Neural progenitor cell (in vitro differentiated cells): ENCODE results near the gene DNAJB5. TPM values are rescaled to one million over a fixed set of nuclear protein-coding genes. Genes with fewer than 3 reads are reported as not detected.

Source experiments
- DNase-seq: peaks from one replicate; pipeline ENCODE4 v3.0.0-alpha.2; 2016; ENCODE audit warnings: low spot score
- H2AFZ ChIP-seq: fragments of 200-600 bp; sonication (generic); replicated peaks from 2 replicates; pipeline ENCODE4 v1.6.1; 2016; ENCODE audit warnings: antibody characterized with exemption
- H3F3A ChIP-seq: fragments of 200-600 bp; sonication (generic); 2 replicates; pipeline ENCODE4 v1.6.1; 2016; ENCODE audit warnings: antibody characterized with exemption, low read depth
- H3K27ac ChIP-seq: fragments of 200-600 bp; sonication (generic); 2 replicates; pipeline ENCODE4 v1.5.1; 2016; ENCODE audit warnings: mild to moderate bottlenecking
- H3K27me3 ChIP-seq: fragments of 200-600 bp; sonication (generic); 2 replicates; pipeline ENCODE4 v1.6.1; 2016; ENCODE audit warnings: mild to moderate bottlenecking, moderate library complexity
- H3K36me3 ChIP-seq: fragments of 200-600 bp; sonication (generic); 2 replicates; pipeline ENCODE4 v1.5.1; 2016
- H3K4me1 ChIP-seq: fragments of 200-600 bp; sonication (generic); 2 replicates; pipeline ENCODE4 v1.6.1; 2016; ENCODE audit warnings: mixed run types
- H3K4me2 ChIP-seq: fragments of 200-600 bp; sonication (generic); 2 replicates; pipeline ENCODE4 v1.6.1; 2016
- H3K4me3 ChIP-seq: fragments of 200-600 bp; sonication (generic); 2 replicates; pipeline ENCODE4 v1.5.1; 2016
- H3K79me2 ChIP-seq: fragments of 200-600 bp; sonication (generic); 2 replicates; pipeline ENCODE4 v1.6.1; 2016; ENCODE audit warnings: low read depth
- H3K9ac ChIP-seq: fragments of 200-600 bp; sonication (generic); 2 replicates; pipeline ENCODE4 v1.6.1; 2016
- H3K9me3 ChIP-seq: fragments of 200-600 bp; sonication (generic); 2 replicates; pipeline ENCODE4 v1.5.1; 2016; ENCODE audit warnings: low read depth
- H4K20me1 ChIP-seq: fragments of 200-600 bp; sonication (generic); 2 replicates; pipeline ENCODE4 v1.6.1; 2016; ENCODE audit warnings: low read depth
- H3K27ac Mint-ChIP-seq: 3 replicates; pipeline ENCODE4 v1.8.0; 2021; ENCODE audit warnings: mixed read lengths
- H3K27me3 Mint-ChIP-seq: 2 replicates; pipeline ENCODE4 v1.8.0; 2022; ENCODE audit warnings: low read depth, mild to moderate bottlenecking, inconsistent platforms, moderate library complexity, mixed read lengths; ENCODE audit not compliant: insufficient read depth
- H3K36me3 Mint-ChIP-seq: 3 replicates; pipeline ENCODE4 v1.8.0; 2021; ENCODE audit warnings: mixed read lengths
- H3K4me1 Mint-ChIP-seq: 3 replicates; pipeline ENCODE4 v1.8.0; 2021; ENCODE audit warnings: mixed read lengths
- H3K4me3 Mint-ChIP-seq: 3 replicates; pipeline ENCODE4 v1.8.0; 2021; ENCODE audit warnings: mild to moderate bottlenecking, moderate library complexity, mixed read lengths
- H3K9me3 Mint-ChIP-seq: 3 replicates; pipeline ENCODE4 v1.8.0; 2020; ENCODE audit warnings: mixed read lengths
- EZH2 ChIP-seq: fragments of 200-600 bp; sonication (generic); IDR thresholded peaks from 2 replicates; pipeline ENCODE4 v1.6.1; 2017; ENCODE audit warnings: antibody characterized with exemption, mild to moderate bottlenecking, moderate library complexity
- EZH2phosphoT487 ChIP-seq: fragments of 200-600 bp; sonication (generic); IDR thresholded peaks from 2 replicates; pipeline ENCODE4 v1.6.1; 2017; ENCODE audit warnings: antibody characterized with exemption
- total RNA-seq: library from RNA; depleted of rRNA; stranded (reverse); fragments of >200 nt; gene quantifications from 2 replicates; pipeline ENCODE4 v1.2.3, GENCODE V29; 2015; ENCODE audit warnings: low replicate concordance
- TF ChIP-seq, protein P1 (sequence below): fragments of 200-600 bp; sonication (generic); IDR thresholded peaks from 2 replicates; pipeline ENCODE4 v1.5.1; 2017; ENCODE audit warnings: antibody characterized with exemption, mild to moderate bottlenecking

Gene DNAJB5
- total RNA-seq, 1 donor from 2014 or later, result 17.4 TPM

DNA sequence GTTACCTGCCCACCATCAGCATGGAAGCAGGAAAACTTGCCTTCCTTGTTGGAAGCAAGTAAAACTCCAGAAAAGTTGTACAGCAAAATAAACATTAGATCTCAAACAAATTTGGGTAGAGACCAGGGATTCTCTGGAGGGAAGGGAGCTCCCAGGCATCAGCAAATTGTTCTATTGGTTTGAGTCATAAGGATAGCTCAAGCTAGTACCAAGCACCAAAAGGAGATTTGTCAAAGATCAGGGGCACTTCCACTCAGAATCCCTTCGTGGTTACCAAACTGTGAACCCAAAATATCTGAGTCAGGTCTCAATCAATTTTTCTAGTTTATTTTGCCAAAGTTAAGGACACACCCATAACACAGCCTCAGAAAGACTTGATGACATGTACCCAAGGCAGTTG is 37.8 kb downstream of the DNAJB5 start:
- no peak overlapping the region for H3K4me3 Mint-ChIP-seq
- Histone ChIP-seq H2AFZ (peak overlapping the region; percentile 60), H3F3A (no peaks in the 10 kb centered on the region), H3K4me1 (peaks cover 11% of the 10 kb centered on the region), H3K9ac (no peak overlapping the region), H3K36me3 (no peaks in the 10 kb centered on the region), H3K4me3 (no peak overlapping the region), H4K20me1 (no peaks in the 10 kb centered on the region), H3K79me2 (no peaks in the 10 kb centered on the region), H3K27me3 (no peaks in the 10 kb centered on the region), H3K4me2 (no peak overlapping the region), H3K27ac (no peak overlapping the region), H3K9me3 (no peaks in the 10 kb centered on the region)
- H3K27me3 Mint-ChIP-seq, result peaks cover 3% of the 10 kb centered on the region
- H3K4me1 Mint-ChIP-seq, result no peaks in the 10 kb centered on the region
- TF ChIP-seq, protein P1, sequence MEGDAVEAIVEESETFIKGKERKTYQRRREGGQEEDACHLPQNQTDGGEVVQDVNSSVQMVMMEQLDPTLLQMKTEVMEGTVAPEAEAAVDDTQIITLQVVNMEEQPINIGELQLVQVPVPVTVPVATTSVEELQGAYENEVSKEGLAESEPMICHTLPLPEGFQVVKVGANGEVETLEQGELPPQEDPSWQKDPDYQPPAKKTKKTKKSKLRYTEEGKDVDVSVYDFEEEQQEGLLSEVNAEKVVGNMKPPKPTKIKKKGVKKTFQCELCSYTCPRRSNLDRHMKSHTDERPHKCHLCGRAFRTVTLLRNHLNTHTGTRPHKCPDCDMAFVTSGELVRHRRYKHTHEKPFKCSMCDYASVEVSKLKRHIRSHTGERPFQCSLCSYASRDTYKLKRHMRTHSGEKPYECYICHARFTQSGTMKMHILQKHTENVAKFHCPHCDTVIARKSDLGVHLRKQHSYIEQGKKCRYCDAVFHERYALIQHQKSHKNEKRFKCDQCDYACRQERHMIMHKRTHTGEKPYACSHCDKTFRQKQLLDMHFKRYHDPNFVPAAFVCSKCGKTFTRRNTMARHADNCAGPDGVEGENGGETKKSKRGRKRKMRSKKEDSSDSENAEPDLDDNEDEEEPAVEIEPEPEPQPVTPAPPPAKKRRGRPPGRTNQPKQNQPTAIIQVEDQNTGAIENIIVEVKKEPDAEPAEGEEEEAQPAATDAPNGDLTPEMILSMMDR, result no peak
- TF ChIP-seq EZH2 (no peak), EZH2phosphoT487 (no peak)
- no peaks in the 10 kb centered on the region for H3K9me3 Mint-ChIP-seq
- DNase-seq, result no peak
- peaks cover 2% of the 10 kb centered on the region for H3K36me3 Mint-ChIP-seq
- H3K27ac Mint-ChIP-seq, result no peak overlapping the region

DNA sequence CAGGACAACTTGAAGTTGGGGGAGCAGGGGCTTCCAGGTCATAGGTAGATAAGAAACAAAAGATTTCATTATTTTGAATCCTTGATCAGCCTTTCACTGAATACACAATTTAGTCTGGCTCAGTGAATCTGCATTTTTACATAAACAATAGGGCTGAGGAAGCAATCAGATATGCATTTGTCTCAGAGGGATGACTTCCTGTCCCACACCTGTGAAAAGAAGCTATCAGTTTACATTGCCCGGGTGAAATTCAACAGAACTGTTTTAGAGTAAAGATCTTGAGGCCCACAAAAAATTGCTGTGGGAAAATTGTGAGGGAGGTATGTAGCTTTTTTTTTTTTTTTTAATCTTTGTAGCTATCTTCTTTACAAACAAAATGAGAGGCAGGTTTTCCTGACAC is 38.3 kb downstream of the DNAJB5 start:
- Mint-ChIP-seq H3K4me1 (no peaks in the 10 kb centered on the region), H3K27ac (no peak overlapping the region), H3K9me3 (no peaks in the 10 kb centered on the region), H3K27me3 (peaks cover 3% of the 10 kb centered on the region), H3K4me3 (no peak overlapping the region), H3K36me3 (peaks cover 2% of the 10 kb centered on the region)
- Histone ChIP-seq H3K4me3 (no peak overlapping the region), H3K27me3 (no peaks in the 10 kb centered on the region), H3K9ac (no peak overlapping the region), H3K27ac (no peak overlapping the region), H3K79me2 (no peaks in the 10 kb centered on the region), H3K36me3 (no peaks in the 10 kb centered on the region), H3K4me2 (no peak overlapping the region), H3K4me1 (peaks cover 11% of the 10 kb centered on the region), H3F3A (no peaks in the 10 kb centered on the region), H4K20me1 (no peaks in the 10 kb centered on the region), H2AFZ (no peak overlapping the region), H3K9me3 (no peaks in the 10 kb centered on the region)
- TF ChIP-seq EZH2 (no peak), EZH2phosphoT487 (no peak)
- TF ChIP-seq, protein P1, result no peak
- DNase-seq, result no peak

DNA sequence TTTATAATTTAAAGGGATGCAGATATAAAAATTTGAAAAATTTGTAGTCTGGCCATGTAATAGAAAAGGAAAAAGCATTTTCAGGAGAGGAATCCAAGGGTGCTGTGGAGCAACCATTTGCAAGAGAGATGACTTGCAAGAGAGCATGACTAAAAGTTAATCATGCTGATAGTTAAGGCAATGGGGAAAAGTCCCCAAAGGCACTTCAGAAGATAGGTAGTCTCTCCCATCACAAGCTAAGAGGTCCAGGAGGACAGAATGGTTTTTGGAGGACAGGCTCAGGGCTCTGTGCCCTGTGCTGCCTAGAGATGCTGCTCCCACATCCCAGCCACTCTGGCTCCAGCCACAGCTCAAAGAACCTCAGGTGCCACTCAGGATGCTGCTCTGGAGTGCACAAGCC is 38.8 kb downstream of the DNAJB5 start:
- no peak overlapping the region for H3K27ac ChIP-seq
- Mint-ChIP-seq H3K4me1 (no peaks in the 10 kb centered on the region), H3K4me3 (no peak overlapping the region), H3K36me3 (peaks cover 2% of the 10 kb centered on the region), H3K9me3 (no peaks in the 10 kb centered on the region), H3K27me3 (peaks cover 3% of the 10 kb centered on the region), H3K27ac (no peak overlapping the region)
- TF ChIP-seq EZH2phosphoT487 (no peak), EZH2 (no peak)
- TF ChIP-seq, protein P1, result no peak
- DNase-seq, result no peak
- no peak overlapping the region for H2AFZ ChIP-seq
- no peak overlapping the region for H3K4me3 ChIP-seq
- H3K36me3 ChIP-seq, result no peaks in the 10 kb centered on the region
- no peaks in the 10 kb centered on the region for H3K79me2 ChIP-seq
- no peaks in the 10 kb centered on the region for H4K20me1 ChIP-seq
- no peak overlapping the region for H3K4me2 ChIP-seq
- H3K9ac ChIP-seq, result no peak overlapping the region
- peaks cover 11% of the 10 kb centered on the region for H3K4me1 ChIP-seq
- no peaks in the 10 kb centered on the region for H3F3A ChIP-seq
- H3K27me3 ChIP-seq, result no peaks in the 10 kb centered on the region
- H3K9me3 ChIP-seq, result no peaks in the 10 kb centered on the region

DNA sequence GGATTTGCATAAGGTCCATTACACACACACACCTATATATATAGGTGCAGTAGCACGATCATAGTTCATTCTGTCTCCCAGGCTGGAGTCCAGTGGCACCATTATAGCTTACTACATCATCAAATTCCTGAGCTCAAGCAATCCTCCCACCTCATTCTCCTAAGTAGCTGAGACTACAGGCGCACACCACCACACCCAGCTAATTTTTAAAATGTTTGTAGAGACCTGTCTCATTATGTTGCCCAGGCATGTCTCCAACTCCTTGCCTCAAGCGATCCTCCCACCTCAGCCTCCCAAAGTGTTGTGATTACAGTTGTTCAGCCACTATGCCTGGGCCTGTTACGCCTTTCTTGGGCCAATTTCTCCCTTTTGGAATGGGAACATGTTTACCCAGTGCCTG is 39.7 kb downstream of the DNAJB5 start:
- Histone ChIP-seq H3K4me3 (no peak overlapping the region), H3K27ac (no peak overlapping the region), H3K27me3 (no peaks in the 10 kb centered on the region), H3K4me2 (no peak overlapping the region), H4K20me1 (no peaks in the 10 kb centered on the region), H3K79me2 (no peaks in the 10 kb centered on the region), H3K9ac (no peak overlapping the region), H3K36me3 (no peaks in the 10 kb centered on the region), H3K4me1 (peaks cover 11% of the 10 kb centered on the region), H3F3A (no peaks in the 10 kb centered on the region), H3K9me3 (no peaks in the 10 kb centered on the region), H2AFZ (no peak overlapping the region)
- Mint-ChIP-seq H3K4me1 (no peaks in the 10 kb centered on the region), H3K36me3 (no peaks in the 10 kb centered on the region), H3K4me3 (no peak overlapping the region), H3K27me3 (peaks cover 3% of the 10 kb centered on the region), H3K9me3 (no peaks in the 10 kb centered on the region), H3K27ac (no peak overlapping the region)
- no peak for DNase-seq
- TF ChIP-seq, protein P1, result no peak
- TF ChIP-seq EZH2phosphoT487 (no peak), EZH2 (no peak)
